A549 (cell line): ENCODE measurements around the gene KIRREL1. TPM values are rescaled to one million over a fixed set of nuclear protein-coding genes. Genes with fewer than 3 reads are reported as not detected.
A peak's percentile ranks its signal among the peaks of the same experiment; 100 is the strongest.

Experiments used
- ATAC-seq, 2 experiments: fragments of 200-7000 bp in 1 of 2; fragments of >200 bp in 1 of 2; cut with Nextera tagmentation in 1 of 2; cut with Tn5 transposase in 1 of 2; 3 replicates each; pipeline versions ENCODE4 v1.8.0 to v1.9.1; 2018 to 2020; ENCODE audit warnings: mild to moderate bottlenecking in 1 of 2, moderate library complexity in 1 of 2
- CTCF ChIA-PET: fragments of 300-600 bp; sonication (Branson Sonifier 250); formaldehyde crosslinking; extraction: SDS; loops from one replicate; lab custom pipeline; 2021; ENCODE audit warnings: antibody characterized with exemption, inconsistent platforms; lab: Yijun Ruan, JAX
- POLR2A ChIA-PET: fragments of 350-600 bp; formaldehyde crosslinking; extraction: SDS; loops from one replicate; lab custom pipeline; 2021; ENCODE audit warnings: antibody characterized with exemption, inconsistent platforms; lab: Yijun Ruan, JAX
- DNase-seq, 2 experiments: peaks; one replicate each; pipeline versions ENCODE4 v3.0.0 to v3.0.0-alpha.2; 2011 to 2016; ENCODE audit warnings: low read depth in 1 of 2, low spot score in 1 of 2
- FAIRE-seq: peaks from 2 replicates; lab custom pipeline; 2011; peaks lifted over from hg19 to GRCh38; lab: Jason Lieb, UNC
- H3K27ac ChIP-seq, 2 experiments: fragments of >200 bp; sonication (Bioruptor Twin); formaldehyde crosslinking; 3 replicates each; pipeline ENCODE4 v1.5.1; 2016 to 2017
- H3K4me1 ChIP-seq: fragments of >200 bp; sonication (Bioruptor Twin); formaldehyde crosslinking; 3 replicates; pipeline ENCODE4 v1.6.1; 2016
- H3K4me2 ChIP-seq: fragments of >200 bp; sonication (Bioruptor Twin); formaldehyde crosslinking; 3 replicates; pipeline ENCODE4 v1.6.1; 2016
- H3K4me3 ChIP-seq: fragments of >200 bp; sonication (Bioruptor Twin); formaldehyde crosslinking; 3 replicates; pipeline ENCODE4 v1.5.1; 2016
- H3K9me3 ChIP-seq: fragments of >200 bp; sonication (Bioruptor Twin); formaldehyde crosslinking; 3 replicates; pipeline ENCODE4 v1.6.1; 2016
- BHLHE40 ChIP-seq: IDR thresholded peaks from 2 replicates; pipeline ENCODE4 v1.6.1; 2012; ENCODE audit warnings: low read depth, low read length, inconsistent platforms
- CBX2 ChIP-seq: fragments of 200-600 bp; sonication (generic); IDR thresholded peaks from 2 replicates; pipeline ENCODE4 v1.6.1; 2016; ENCODE audit warnings: low read depth, mild to moderate bottlenecking, borderline replicate concordance
- CBX8 ChIP-seq: fragments of 200-600 bp; sonication (generic); IDR thresholded peaks from 2 replicates; pipeline ENCODE4 v1.6.1; 2016
- GATA3 ChIP-seq: IDR thresholded peaks from 2 replicates; pipeline ENCODE4 v1.6.1; 2012; ENCODE audit warnings: borderline replicate concordance
- HDAC2 ChIP-seq: fragments of 200-600 bp; sonication (generic); IDR thresholded peaks from 2 replicates; pipeline ENCODE4 v1.6.1; 2016
- HOXA7 ChIP-seq: fragments of 250-450 bp; sonication (Bioruptor Pico); IDR thresholded peaks from 2 replicates; pipeline ENCODE4 v1.5.0; 2020; ENCODE audit warnings: mild to moderate bottlenecking, moderate library complexity
- HOXB5 ChIP-seq: fragments of 250-450 bp; sonication (Bioruptor Pico); IDR thresholded peaks from 2 replicates; pipeline ENCODE4 v1.5.0; 2020; ENCODE audit warnings: mild to moderate bottlenecking, moderate library complexity
- JUN ChIP-seq, 2 experiments: fragments of >200 bp; sonication (Bioruptor Twin); formaldehyde crosslinking; IDR thresholded peaks; 2 replicates in 1 of 2; 3 replicates in 1 of 2; pipeline ENCODE4 v1.6.1; 2016 to 2017
- KDM1A ChIP-seq: fragments of 200-600 bp; sonication (generic); IDR thresholded peaks from 2 replicates; pipeline ENCODE4 v1.6.1; 2016; ENCODE audit warnings: low read depth, mild to moderate bottlenecking
- MAZ ChIP-seq: fragments of 150-350 bp; IDR thresholded peaks from 2 replicates; pipeline ENCODE4 v1.6.1; 2014; ENCODE audit warnings: antibody characterized with exemption, low read depth, low read length, borderline replicate concordance
- MYC ChIP-seq: IDR thresholded peaks from 2 replicates; pipeline ENCODE4 v1.6.1; 2012; ENCODE audit warnings: mild to moderate bottlenecking, inconsistent platforms, low read length, improper control_type of control experiment, borderline replicate concordance
- NR3C1 ChIP-seq: fragments of >200 bp; sonication (Bioruptor Twin); formaldehyde crosslinking; IDR thresholded peaks from 3 replicates; pipeline ENCODE4 v1.6.1; 2017
- PBX3 ChIP-seq: IDR thresholded peaks from 2 replicates; pipeline ENCODE4 v1.6.1; 2012
- PHF8 ChIP-seq: fragments of 200-600 bp; sonication (generic); IDR thresholded peaks from 2 replicates; pipeline ENCODE4 v1.6.1; 2016; ENCODE audit warnings: low read depth, mild to moderate bottlenecking, antibody characterized with exemption, moderate library complexity, borderline replicate concordance
- POLR2A ChIP-seq: IDR thresholded peaks from 2 replicates; pipeline ENCODE4 v1.6.1; 2012; ENCODE audit warnings: mild to moderate bottlenecking, low read length
- RARB ChIP-seq: fragments of 250-450 bp; sonication (Bioruptor Pico); IDR thresholded peaks from 2 replicates; pipeline ENCODE4 v1.8.0; 2021; ENCODE audit warnings: mild to moderate bottlenecking, moderate library complexity
- RCOR1 ChIP-seq: fragments of 150-350 bp; IDR thresholded peaks from 2 replicates; pipeline ENCODE4 v1.6.1; 2014; ENCODE audit warnings: antibody characterized with exemption, low read length, low read depth
- RFX5 ChIP-seq: fragments of 450-650 bp; IDR thresholded peaks from 2 replicates; pipeline ENCODE4 v1.7.1; 2014; ENCODE audit warnings: antibody characterized with exemption, mild to moderate bottlenecking, moderate library complexity
- RNF2 ChIP-seq: fragments of 200-600 bp; sonication (generic); IDR thresholded peaks from 2 replicates; pipeline ENCODE4 v1.6.1; 2016; ENCODE audit warnings: low read depth, mild to moderate bottlenecking, antibody characterized with exemption, moderate library complexity, borderline replicate concordance
- SMC3 ChIP-seq: fragments of >200 bp; sonication (Bioruptor Twin); formaldehyde crosslinking; IDR thresholded peaks from 3 replicates; pipeline ENCODE4 v1.6.1; 2018; ENCODE audit warnings: inconsistent platforms
- USF2 ChIP-seq: fragments of 450-650 bp; IDR thresholded peaks from 2 replicates; pipeline ENCODE4 v1.6.1; 2014; ENCODE audit warnings: antibody characterized with exemption
- ZSCAN20 ChIP-seq: fragments of 250-450 bp; sonication (Bioruptor Pico); IDR thresholded peaks from 2 replicates; pipeline ENCODE4 v1.8.0; 2022; ENCODE audit warnings: mild to moderate bottlenecking, moderate library complexity
- WGBS: methylation state at CpG from one replicate; pipeline ENCODE4 v1.1.6; 2017; ENCODE audit errors: missing lambda C conversion rate; 5-methylcytosine and 5-hydroxymethylcytosine counted together
- polyA plus RNA-seq, 4 experiments: library from polyadenylated mRNA; depleted of rRNA in 3 of 4; stranded (reverse); fragments of >200 nt; fragmentation: RNase III in 1 of 4; extraction: RNeasy Plus Mini Kit Qiagen cat#74134 plus additional on column Dnase treatment in 1 of 4; gene quantifications; 2 replicates in 3 of 4; 3 replicates in 1 of 4; pipeline ENCODE4 v1.2.3, GENCODE V29; 2011 to 2017
- TF ChIP-seq, protein P1 (sequence below): fragments of >200 bp; sonication (Bioruptor Twin); formaldehyde crosslinking; IDR thresholded peaks from 2 replicates; pipeline ENCODE4 v1.6.1; 2016
- TF ChIP-seq, protein P2 (sequence below): IDR thresholded peaks from 2 replicates; pipeline ENCODE4 v1.6.1; 2012

Gene KIRREL1
- polyA plus RNA-seq, 2 of the 4 experiments (the other 2 are of a cell fraction): 18.7 to 41.3 TPM

DNA sequence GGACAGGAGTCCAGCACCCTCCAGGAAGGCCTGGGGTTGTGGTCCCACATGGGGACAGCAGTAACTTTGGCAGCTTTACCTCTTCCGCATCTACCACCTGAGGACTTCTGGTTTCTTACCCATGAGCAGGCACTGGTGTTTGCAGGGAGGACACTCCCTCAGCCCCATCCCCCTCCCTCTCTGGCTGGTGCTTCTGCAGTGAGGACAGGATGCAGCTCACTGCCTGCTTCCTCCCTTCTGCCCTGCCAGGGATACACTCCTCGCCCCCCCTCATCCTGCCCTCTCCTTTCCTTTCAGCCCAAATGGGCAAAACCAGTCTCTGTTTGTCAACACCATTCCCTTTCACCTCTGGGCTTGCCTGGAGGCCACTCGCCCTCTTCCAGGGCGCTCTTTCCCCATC lies 62.4 kb downstream of the KIRREL1 start:
- H3K27ac ChIP-seq: no peak overlapping the region
- H3K4me3 ChIP-seq: no peak overlapping the region
- peaks cover 19% of the 10 kb centered on the region for H3K4me1 ChIP-seq
- ATAC-seq (peak in 1 of 2 experiments; percentile 22; a peak in 1 of 6 replicates), FAIRE-seq (no peak)
- no peaks in the 10 kb centered on the region for H3K9me3 ChIP-seq
- H3K4me2 ChIP-seq: no peak overlapping the region
- TF ChIP-seq GATA3 (no peak), BHLHE40 (no peak), PBX3 (no peak), MYC (no peak), USF2 (no peak), RCOR1 (no peak), MAZ (no peak), PHF8 (no peak), HOXB5 (CRISPR knock-in tag) (no peak), RFX5 (no peak)
- TF ChIP-seq, protein P1, sequence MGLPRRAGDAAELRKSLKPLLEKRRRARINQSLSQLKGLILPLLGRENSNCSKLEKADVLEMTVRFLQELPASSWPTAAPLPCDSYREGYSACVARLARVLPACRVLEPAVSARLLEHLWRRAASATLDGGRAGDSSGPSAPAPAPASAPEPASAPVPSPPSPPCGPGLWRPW: no peak
- TF ChIP-seq, all 56 proteins: peak for 0
- POLR2A ChIA-PET: no interaction called here
- CTCF ChIA-PET: interaction anchor here (1.4 to 3.1 kb wide), 3 partner anchors 21 to 30 kb away, joined by 3 to 22 read pairs (median 7); no protein-coding TSS in a partner anchor
- DNase-seq: no peak
- WGBS: 91% methylated on average over 4 of the region's 4 CpGs

DNA sequence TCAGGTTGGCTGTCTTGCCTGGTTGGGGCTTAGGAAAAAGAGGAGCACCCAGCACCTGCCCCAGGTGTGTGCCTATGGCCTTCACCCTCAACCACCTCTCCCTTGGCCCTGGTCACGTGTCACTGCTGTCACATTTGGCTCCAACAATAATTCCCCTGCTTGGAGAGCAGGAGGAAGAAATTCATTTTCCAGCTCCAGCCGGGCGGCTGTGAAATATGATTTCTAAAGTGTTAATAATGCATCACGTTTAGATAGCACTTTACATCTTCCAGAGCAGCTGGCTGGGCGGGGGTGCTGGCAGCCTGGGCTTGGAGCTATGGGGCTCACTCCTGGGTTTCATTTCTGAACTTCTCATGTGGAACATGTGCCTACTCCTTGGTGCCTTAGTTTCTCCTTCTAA lies 63.1 kb downstream of the KIRREL1 start:
- Histone ChIP-seq H3K4me1 (peaks cover 19% of the 10 kb centered on the region), H3K4me3 (no peak overlapping the region), H3K9me3 (no peaks in the 10 kb centered on the region), H3K4me2 (no peak overlapping the region), H3K27ac (no peak overlapping the region)
- TF ChIP-seq JUN (IDR thresholded peaks at IDR 0.05) (no peak), SMC3 (no peak), NR3C1 (no peak), HDAC2 (no peak), CBX2 (no peak), CBX8 (no peak), RARB (CRISPR knock-in tag) (no peak), ZSCAN20 (CRISPR knock-in tag) (no peak), POLR2A (no peak), KDM1A (no peak), RNF2 (no peak), HOXA7 (CRISPR knock-in tag) (no peak), MAZ (no peak)
- TF ChIP-seq, protein P2, sequence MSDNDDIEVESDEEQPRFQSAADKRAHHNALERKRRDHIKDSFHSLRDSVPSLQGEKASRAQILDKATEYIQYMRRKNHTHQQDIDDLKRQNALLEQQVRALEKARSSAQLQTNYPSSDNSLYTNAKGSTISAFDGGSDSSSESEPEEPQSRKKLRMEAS: no peak
- no peak for ATAC-seq
- ChIA-PET CTCF (interaction anchor here (0.6 to 2.7 kb wide), 4 partner anchors 30 to 1317 kb away, joined by 3 to 17 read pairs (median 5); no protein-coding TSS in a partner anchor), POLR2A (no interaction called here)
- WGBS: 73% methylated on average over 5 of the region's 5 CpGs
- DNase-seq: no peak
- no peak for FAIRE-seq
